Smooth muscle cell (in vitro differentiated cells): ENCODE data around the gene CNOT4. TPM values are rescaled to one million over a fixed set of nuclear protein-coding genes. Genes with fewer than 3 reads are reported as not detected.
A peak's percentile ranks its signal among the peaks of the same experiment; 100 is the strongest.
"Not testable (repeated sequence)": the region's sequence is repeated elsewhere in the genome, so short reads cannot be mapped to it uniquely, and the experiment has no call there.

ENCODE experiments used
- DNase-seq: peaks from one replicate; lab custom pipeline; 2025; ENCODE audit not compliant: unreplicated experiment; lab: John Stamatoyannopoulos, UW
- H2AFZ ChIP-seq: fragments of 200-600 bp; sonication (generic); 2 replicates; pipeline ENCODE4 v1.6.0; 2016; ENCODE audit warnings: antibody characterized with exemption, low read depth, mild to moderate bottlenecking
- H3F3A ChIP-seq: fragments of 200-600 bp; sonication (generic); 2 replicates; pipeline ENCODE4 v1.6.0; 2017; ENCODE audit warnings: antibody characterized with exemption, low read depth
- H3K27ac ChIP-seq: fragments of 200-600 bp; sonication (generic); 2 replicates; pipeline ENCODE4 v1.5.1; 2016; ENCODE audit warnings: low read depth, mild to moderate bottlenecking
- H3K27me3 ChIP-seq: fragments of 200-600 bp; sonication (generic); 2 replicates; pipeline ENCODE4 v1.6.1; 2016; ENCODE audit warnings: low read depth, mild to moderate bottlenecking
- H3K36me3 ChIP-seq: fragments of 200-600 bp; sonication (generic); 2 replicates; pipeline ENCODE4 v1.5.1; 2016; ENCODE audit warnings: low read depth
- H3K4me1 ChIP-seq: fragments of 200-600 bp; sonication (generic); 2 replicates; pipeline ENCODE4 v1.5.1; 2016; ENCODE audit warnings: low read depth
- H3K4me2 ChIP-seq: fragments of 200-600 bp; sonication (generic); 2 replicates; pipeline ENCODE4 v1.6.0; 2016; ENCODE audit warnings: mild to moderate bottlenecking
- H3K4me3 ChIP-seq: fragments of 200-600 bp; sonication (generic); 2 replicates; pipeline ENCODE4 v1.5.1; 2016; ENCODE audit warnings: mild to moderate bottlenecking
- H3K79me2 ChIP-seq: fragments of 200-600 bp; sonication (generic); 2 replicates; pipeline ENCODE4 v1.6.0; 2016; ENCODE audit warnings: low read depth, mild to moderate bottlenecking
- H3K9ac ChIP-seq: fragments of 200-600 bp; sonication (generic); 2 replicates; pipeline ENCODE4 v1.6.0; 2016; ENCODE audit warnings: low read depth
- H3K9me3 ChIP-seq: fragments of 200-600 bp; sonication (generic); replicated peaks from 2 replicates; pipeline ENCODE4 v1.5.1; 2016; ENCODE audit warnings: low read depth
- H4K20me1 ChIP-seq: fragments of 200-600 bp; sonication (generic); 2 replicates; pipeline ENCODE4 v1.6.0; 2016; ENCODE audit warnings: low read depth
- WGBS: methylation state at CpG from one replicate; pipeline ENCODE4 v1.1.7; 2016; ENCODE audit warnings: low lambda C conversion rate; 5-methylcytosine and 5-hydroxymethylcytosine counted together
- polyA plus RNA-seq: library from polyadenylated mRNA; unstranded; fragments of >200 nt; fragmentation: Nextera tagmentation; extraction: Ambion mirVana; gene quantifications from 2 replicates; pipeline ENCODE4 v1.2.1, GENCODE V29; 2016
- total RNA-seq: library from RNA; depleted of rRNA; stranded (reverse); fragments of >200 nt; gene quantifications from 2 replicates; pipeline ENCODE4 v1.2.3, GENCODE V29; 2014
- TF ChIP-seq, protein P1 (sequence below): fragments of 200-600 bp; sonication (generic); IDR thresholded peaks from 2 replicates; pipeline ENCODE4 v1.5.1; 2017; ENCODE audit warnings: borderline replicate concordance, mild to moderate bottlenecking, antibody characterized with exemption; ENCODE audit not compliant: insufficient read depth, poor library complexity, severe bottlenecking

The CNOT4 gene
- total and polyA plus RNA-seq, 2 experiments from 2014 or later: 15.8 to 22.9 TPM

DNA sequence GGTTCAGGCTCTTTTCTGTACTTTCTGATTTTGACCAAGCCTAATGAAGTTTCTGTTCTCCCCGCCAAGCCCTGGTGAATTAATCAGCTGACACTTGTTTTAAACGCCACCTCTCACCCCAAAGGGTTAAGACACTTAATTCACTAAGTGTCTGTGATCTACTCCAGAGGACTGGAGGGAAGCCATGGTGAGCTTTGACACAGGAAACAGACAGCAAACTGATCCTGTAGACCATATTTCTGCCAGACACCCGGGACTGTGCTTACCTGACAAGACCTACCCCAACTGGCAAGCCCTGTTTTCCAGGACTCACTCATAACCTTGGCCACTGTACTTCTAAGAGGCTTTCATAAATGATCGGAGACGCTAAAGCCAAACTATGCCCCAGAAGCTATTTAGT, 150.3 kb downstream of the CNOT4 start:
- DNase-seq: no peak
- TF ChIP-seq, protein P1, sequence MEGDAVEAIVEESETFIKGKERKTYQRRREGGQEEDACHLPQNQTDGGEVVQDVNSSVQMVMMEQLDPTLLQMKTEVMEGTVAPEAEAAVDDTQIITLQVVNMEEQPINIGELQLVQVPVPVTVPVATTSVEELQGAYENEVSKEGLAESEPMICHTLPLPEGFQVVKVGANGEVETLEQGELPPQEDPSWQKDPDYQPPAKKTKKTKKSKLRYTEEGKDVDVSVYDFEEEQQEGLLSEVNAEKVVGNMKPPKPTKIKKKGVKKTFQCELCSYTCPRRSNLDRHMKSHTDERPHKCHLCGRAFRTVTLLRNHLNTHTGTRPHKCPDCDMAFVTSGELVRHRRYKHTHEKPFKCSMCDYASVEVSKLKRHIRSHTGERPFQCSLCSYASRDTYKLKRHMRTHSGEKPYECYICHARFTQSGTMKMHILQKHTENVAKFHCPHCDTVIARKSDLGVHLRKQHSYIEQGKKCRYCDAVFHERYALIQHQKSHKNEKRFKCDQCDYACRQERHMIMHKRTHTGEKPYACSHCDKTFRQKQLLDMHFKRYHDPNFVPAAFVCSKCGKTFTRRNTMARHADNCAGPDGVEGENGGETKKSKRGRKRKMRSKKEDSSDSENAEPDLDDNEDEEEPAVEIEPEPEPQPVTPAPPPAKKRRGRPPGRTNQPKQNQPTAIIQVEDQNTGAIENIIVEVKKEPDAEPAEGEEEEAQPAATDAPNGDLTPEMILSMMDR: no peak
- H3K9ac ChIP-seq: no peak overlapping the region
- no peak overlapping the region for H2AFZ ChIP-seq
- WGBS: 29% methylated on average over 5 of the region's 5 CpGs
- H3K9me3 ChIP-seq: no peaks in the 10 kb centered on the region
- no peak overlapping the region for H3K4me3 ChIP-seq
- H4K20me1 ChIP-seq: no peaks in the 10 kb centered on the region
- H3K4me1 ChIP-seq: no peaks in the 10 kb centered on the region
- H3K27ac ChIP-seq: no peak overlapping the region
- peaks cover 4% of the 10 kb centered on the region for H3K36me3 ChIP-seq
- H3K79me2 ChIP-seq: no peaks in the 10 kb centered on the region
- H3K27me3 ChIP-seq: peaks cover 4% of the 10 kb centered on the region
- no peaks in the 10 kb centered on the region for H3F3A ChIP-seq
- H3K4me2 ChIP-seq: peak overlapping the region; percentile 1

DNA sequence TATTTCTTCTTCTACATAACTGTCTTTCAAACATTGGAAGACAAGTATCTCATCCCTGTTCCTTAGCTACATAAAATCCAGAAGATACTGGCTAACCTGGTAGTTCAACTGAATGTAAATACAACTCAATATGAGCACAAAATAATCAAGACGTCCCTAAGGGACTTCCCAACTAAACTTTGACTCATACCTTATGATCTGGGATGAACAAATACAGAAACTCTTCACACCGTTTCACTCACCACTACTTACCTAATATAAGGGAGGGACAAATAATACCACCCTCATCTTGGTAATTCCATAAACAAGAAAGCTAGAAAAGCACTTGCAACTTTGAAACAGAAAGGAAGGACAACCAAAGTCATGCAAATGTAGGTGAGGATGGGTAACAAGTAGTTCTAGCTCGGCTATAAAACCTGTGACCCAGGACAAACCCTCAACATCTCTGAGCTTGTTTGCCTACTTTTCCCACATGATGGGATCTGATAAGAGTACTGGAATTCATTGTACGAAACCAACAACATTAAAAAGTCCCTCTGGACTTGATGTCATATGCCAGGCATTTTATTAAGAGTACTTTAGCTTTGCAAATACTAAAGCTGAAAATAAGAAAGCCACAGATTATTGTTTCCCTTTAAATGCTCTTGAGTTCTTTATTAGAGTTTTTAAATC, 154.4 kb downstream of the CNOT4 start:
- TF ChIP-seq, protein P1: no peak
- Histone ChIP-seq H4K20me1 (no peaks in the 10 kb centered on the region), H3K4me3 (no peak overlapping the region), H3K36me3 (no peaks in the 10 kb centered on the region), H3K4me1 (no peaks in the 10 kb centered on the region), H3K79me2 (no peaks in the 10 kb centered on the region), H3K4me2 (no peak overlapping the region), H3K9me3 (no peaks in the 10 kb centered on the region), H3K27me3 (peaks cover 12% of the 10 kb centered on the region), H3F3A (no peaks in the 10 kb centered on the region), H3K27ac (no peak overlapping the region), H2AFZ (no peak overlapping the region), H3K9ac (no peak overlapping the region)
- WGBS: 79% methylated on average over 4 of the region's 4 CpGs
- no peak for DNase-seq

DNA sequence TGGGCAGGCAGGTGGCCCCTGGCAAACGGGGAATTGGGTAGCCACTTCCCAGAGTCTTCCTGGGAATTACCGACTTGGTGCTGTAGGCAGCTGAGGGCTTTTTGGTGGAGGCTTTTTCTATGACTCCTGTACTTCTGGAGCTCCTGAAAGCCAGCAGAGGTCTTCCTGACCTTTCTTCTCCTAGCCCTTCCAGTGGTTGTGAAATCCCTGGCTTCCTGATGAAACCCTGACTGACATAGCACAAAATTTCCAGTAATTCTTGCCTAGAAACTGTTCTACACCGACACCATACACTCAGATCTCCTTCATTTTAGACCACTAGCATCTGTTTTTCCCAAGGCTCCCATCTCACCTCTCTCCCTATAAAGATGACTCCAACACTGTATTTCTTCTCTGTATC, 156.1 kb downstream of the CNOT4 start:
- TF ChIP-seq, protein P1: no peak
- no peak for DNase-seq
- no peaks in the 10 kb centered on the region for H4K20me1 ChIP-seq

DNA sequence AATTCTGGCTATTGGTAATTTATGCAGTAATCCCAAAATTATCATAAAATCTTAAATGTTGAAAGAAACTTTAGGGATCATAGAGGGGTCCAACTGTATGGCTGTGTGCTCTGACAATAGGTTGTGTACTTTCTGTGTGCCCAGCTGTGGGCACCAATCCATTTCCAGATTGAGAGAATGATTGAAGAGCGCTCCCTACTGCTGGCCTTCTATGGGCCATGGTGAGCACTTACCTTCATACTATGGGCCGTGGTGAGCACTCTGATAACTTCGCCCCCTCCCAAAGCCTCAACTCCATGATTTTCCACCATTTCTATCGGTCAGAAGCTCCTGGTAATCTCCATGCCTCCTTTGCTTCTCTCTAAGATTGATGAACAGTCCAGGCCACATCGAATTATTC, 157.6 kb downstream of the CNOT4 start:
- H2AFZ ChIP-seq: no peak overlapping the region
- peaks cover 12% of the 10 kb centered on the region for H3K27me3 ChIP-seq
- no peaks in the 10 kb centered on the region for H3K4me1 ChIP-seq
- H3K4me2 ChIP-seq: no peak overlapping the region
- H3K9me3 ChIP-seq: no peaks in the 10 kb centered on the region
- no peak overlapping the region for H3K9ac ChIP-seq
- TF ChIP-seq, protein P1: no peak
- H3K79me2 ChIP-seq: no peaks in the 10 kb centered on the region
- H3K27ac ChIP-seq: no peak overlapping the region
- WGBS: 88% methylated on average over 5 of the region's 5 CpGs
- H3K36me3 ChIP-seq: no peaks in the 10 kb centered on the region
- no peaks in the 10 kb centered on the region for H3F3A ChIP-seq
- no peak for DNase-seq
- H3K4me3 ChIP-seq: no peak overlapping the region
- no peaks in the 10 kb centered on the region for H4K20me1 ChIP-seq

More for the DNA sequence above, 156.1 kb downstream of the CNOT4 start:
- WGBS: 85% methylated on average over 3 of the region's 3 CpGs
- H3K27me3 ChIP-seq: peaks cover 12% of the 10 kb centered on the region
- H3K27ac ChIP-seq: no peak overlapping the region
- H3F3A ChIP-seq: no peaks in the 10 kb centered on the region
- H3K9ac ChIP-seq: no peak overlapping the region
- no peaks in the 10 kb centered on the region for H3K4me1 ChIP-seq
- H3K36me3 ChIP-seq: no peaks in the 10 kb centered on the region
- H3K4me2 ChIP-seq: no peak overlapping the region
- no peak overlapping the region for H2AFZ ChIP-seq
- H3K4me3 ChIP-seq: no peak overlapping the region
- no peaks in the 10 kb centered on the region for H3K9me3 ChIP-seq
- no peaks in the 10 kb centered on the region for H3K79me2 ChIP-seq

DNA sequence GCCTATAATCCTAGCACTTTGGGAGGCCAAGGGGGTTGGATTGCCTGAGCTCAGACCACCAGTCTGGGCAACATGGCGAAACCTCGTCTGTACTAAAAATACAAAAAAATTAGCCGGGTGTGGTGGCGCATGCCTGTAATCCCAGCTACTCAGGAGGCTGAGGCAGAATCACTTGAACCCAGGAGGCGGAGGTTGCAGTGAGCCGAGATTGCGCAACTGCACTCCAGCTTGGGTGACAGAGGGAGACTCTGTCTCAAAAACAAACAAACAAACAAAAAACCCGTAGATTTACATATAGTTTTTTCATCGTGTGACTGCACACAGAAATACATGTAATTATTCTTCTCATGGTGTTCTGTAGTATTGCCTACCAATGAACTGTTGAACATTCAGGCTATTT, 158.8 kb downstream of the CNOT4 start:
- H3K9ac ChIP-seq, H4K20me1 ChIP-seq, H2AFZ ChIP-seq, H3F3A ChIP-seq, DNase-seq, H3K4me3 ChIP-seq, H3K27ac ChIP-seq, H3K4me2 ChIP-seq, H3K36me3 ChIP-seq, H3K79me2 ChIP-seq, H3K9me3 ChIP-seq, H3K4me1 ChIP-seq: not testable (repeated sequence)
- 93% methylated on average over 9 of the region's 9 CpGs for WGBS
- H3K27me3 ChIP-seq: peaks cover 12% of the 10 kb centered on the region
